GM19395 (cell line): Measurements from ENCODE around the gene NOC3L.
"Not testable (repeated sequence)": the region's sequence is repeated elsewhere in the genome, so short reads cannot be mapped to it uniquely, and the experiment has no call there.

Experiments used
- ATAC-seq: cut with Tn5 transposase; IDR thresholded peaks from one replicate; pipeline ENCODE4 v1.9.1; 2021; ENCODE audit warnings: mild to moderate bottlenecking, moderate library complexity; ENCODE audit not compliant: unreplicated experiment

NOC3L gene

GRCh38 chr10:94364482-94364881 lies 1.7 kb upstream of the NOC3L start:
- ATAC-seq, result no peak

- ATAC-seq, result peak; percentile 36
Measured at GRCh38 chr10:94363251-94363565, 469 bp upstream of the NOC3L start.

- no peak for ATAC-seq
Measured at GRCh38 chr10:94361171-94361794, 1.5 kb downstream of the NOC3L start.

GRCh38 chr10:94358480-94358879 lies 4.3 kb downstream of the NOC3L start:
- no peak for ATAC-seq

GRCh38 chr10:94357193-94357592 lies 5.5 kb downstream of the NOC3L start:
- ATAC-seq, result no peak

- ATAC-seq, result no peak
Measured at GRCh38 chr10:94355841-94356240, 6.9 kb downstream of the NOC3L start.

- no peak for ATAC-seq
Measured at GRCh38 chr10:94353336-94353735, 9.4 kb downstream of the NOC3L start.

GRCh38 chr10:94351089-94351488 lies 11.7 kb downstream of the NOC3L start:
- no peak for ATAC-seq

GRCh38 chr10:94350500-94350899 lies 12.2 kb downstream of the NOC3L start:
- not testable (repeated sequence) for ATAC-seq

GRCh38 chr10:94349327-94349726 lies 13.4 kb downstream of the NOC3L start:
- ATAC-seq, result no peak

GRCh38 chr10:94344522-94345122 lies 18.1 kb downstream of the NOC3L start:
- peak; percentile 99 for ATAC-seq

GRCh38 chr10:94343151-94343550 lies 19.6 kb downstream of the NOC3L start:
- ATAC-seq, result no peak

- no peak for ATAC-seq
Measured at GRCh38 chr10:94334857-94335256, 27.9 kb downstream of the NOC3L start.

- no peak for ATAC-seq
Measured at GRCh38 chr10:94333051-94333450, 29.7 kb downstream of the NOC3L start.

- no peak for ATAC-seq
Measured at GRCh38 chr10:94328613-94329012, 34.1 kb downstream of the NOC3L start.

GRCh38 chr10:94327649-94328048 lies 35.1 kb downstream of the NOC3L start:
- no peak for ATAC-seq

- ATAC-seq, result no peak
Measured at GRCh38 chr10:94324609-94325233, 38.0 kb downstream of the NOC3L start.

- ATAC-seq, result peak; percentile 79
Measured at GRCh38 chr10:94320285-94320914, 42.3 kb downstream of the NOC3L start.

GRCh38 chr10:94316560-94316959 lies 46.2 kb downstream of the NOC3L start:
- ATAC-seq, result no peak

- ATAC-seq, result no peak
Measured at GRCh38 chr10:94315975-94316464, 46.7 kb downstream of the NOC3L start.

GRCh38 chr10:94315024-94315451 lies 47.7 kb downstream of the NOC3L start:
- no peak for ATAC-seq

- ATAC-seq, result no peak
Measured at GRCh38 chr10:94310369-94310768, 52.4 kb downstream of the NOC3L start.
